HepG2 (cell line): ENCODE data around the gene NR2F1. TPM values are rescaled to one million over a fixed set of nuclear protein-coding genes. Genes with fewer than 3 reads are reported as not detected.
A peak's percentile ranks its signal among the peaks of the same experiment; 100 is the strongest.

Experiments used
- AGO1 ChIP-seq: fragments of 200-400 bp; formaldehyde crosslinking; IDR thresholded peaks from 2 replicates; pipeline ENCODE4 v1.6.1; 2017; ENCODE audit warnings: mild to moderate bottlenecking, low read depth, low read length, moderate library complexity; ENCODE audit not compliant: poor library complexity, severe bottlenecking
- GABPB1 ChIP-seq: IDR thresholded peaks from 2 replicates; pipeline ENCODE4 v1.6.1; 2016; ENCODE audit warnings: mild to moderate bottlenecking, missing genetic modification reagents, moderate library complexity, missing compliant biosample characterization
- GATAD2A ChIP-seq: IDR thresholded peaks from 2 replicates; pipeline ENCODE4 v1.6.1; 2016
- KAT7 ChIP-seq: IDR thresholded peaks from 2 replicates; pipeline ENCODE4 v1.6.1; 2018; ENCODE audit warnings: borderline replicate concordance, missing compliant biosample characterization
- MTF1 ChIP-seq: sonication (generic); formaldehyde crosslinking; IDR thresholded peaks from 2 replicates; pipeline ENCODE4 v1.5.0; 2020; ENCODE audit warnings: missing genetic modification reagents
- REL ChIP-seq: sonication (generic); formaldehyde crosslinking; conservative IDR thresholded peaks from 2 replicates; pipeline ENCODE4 v1.8.0; 2022; ENCODE audit warnings: mild to moderate bottlenecking, missing genetic modification reagents, moderate library complexity
- SMAD9 ChIP-seq: sonication (generic); formaldehyde crosslinking; IDR thresholded peaks from 2 replicates; pipeline ENCODE4 v1.5.1; 2020; ENCODE audit warnings: mild to moderate bottlenecking, missing genetic modification reagents
- SMC3 ChIP-seq: IDR thresholded peaks from 2 replicates; pipeline ENCODE4 v1.6.1; 2011; ENCODE audit warnings: low read length, improper control_type of control experiment
- TBP ChIP-seq: sonication (generic); formaldehyde crosslinking; IDR thresholded peaks from 2 replicates; pipeline ENCODE4 v1.5.0; 2020; ENCODE audit warnings: missing genetic modification reagents
- YEATS4 ChIP-seq: sonication (generic); formaldehyde crosslinking; IDR thresholded peaks from 2 replicates; pipeline ENCODE4 v1.4.0; 2020; ENCODE audit warnings: missing genetic modification reagents, borderline replicate concordance
- ZKSCAN5 ChIP-seq: sonication (generic); formaldehyde crosslinking; IDR thresholded peaks from 2 replicates; pipeline ENCODE4 v1.5.1; 2020; ENCODE audit warnings: mild to moderate bottlenecking, missing genetic modification reagents
- ZNF766 ChIP-seq: sonication (generic); formaldehyde crosslinking; IDR thresholded peaks from 2 replicates; pipeline ENCODE4 v1.5.0; 2020; ENCODE audit warnings: missing genetic modification reagents, borderline replicate concordance
- ZNF788 ChIP-seq: sonication (generic); formaldehyde crosslinking; IDR thresholded peaks from 2 replicates; pipeline ENCODE4 v1.5.0; 2020; ENCODE audit warnings: mild to moderate bottlenecking, missing genetic modification reagents, borderline replicate concordance
- ZNF792 ChIP-seq: IDR thresholded peaks from 2 replicates; pipeline ENCODE4 v1.6.1; 2016
- polyA plus RNA-seq, 8 experiments: library from polyadenylated mRNA; depleted of rRNA in 3 of 8; stranded (reverse) in 7 of 8; unstranded in 1 of 8; fragments of >200 nt; fragmentation: Illumina TruSeq in 4 of 8; extraction: Trizol in 4 of 8; gene quantifications; 2 replicates each; pipeline versions ENCODE4 v1.2.1 to v1.2.3, GENCODE V29; 2011 to 2016; ENCODE audit warnings: low read depth in 4 of 8, missing spikeins in 1 of 8, mixed read lengths in 1 of 8; ENCODE audit not compliant: insufficient read depth in 1 of 8
- total RNA-seq, 5 experiments: library from RNA; depleted of rRNA; stranded (reverse); fragments of >200 nt; fragmentation: Illumina TruSeq; extraction: Trizol; gene quantifications; 2 replicates each; pipeline ENCODE4 v1.2.3, GENCODE V29; 2016; ENCODE audit warnings: low read depth in 1 of 5
- TF ChIP-seq, protein P1 (sequence below), 2 experiments: IDR thresholded peaks; 2 replicates each; pipeline ENCODE4 v1.6.1; 2011 to 2012; ENCODE audit warnings: low read length in 2 of 2, borderline replicate concordance in 1 of 2, low read depth in 1 of 2, mild to moderate bottlenecking in 1 of 2, moderate library complexity in 1 of 2
- TF ChIP-seq, protein P2 (sequence below): sonication (generic); formaldehyde crosslinking; IDR thresholded peaks from 2 replicates; pipeline ENCODE4 v1.5.0; 2020; ENCODE audit warnings: mild to moderate bottlenecking, low read depth, missing genetic modification reagents, borderline replicate concordance
- TF ChIP-seq, protein P3 (sequence below): sonication (generic); formaldehyde crosslinking; IDR thresholded peaks from 2 replicates; pipeline ENCODE4 v1.5.1; 2020; ENCODE audit warnings: mild to moderate bottlenecking, moderate library complexity, missing genetic modification reagents
- TF ChIP-seq, protein P4 (sequence below): sonication (generic); formaldehyde crosslinking; IDR thresholded peaks from 2 replicates; pipeline ENCODE4 v1.8.1; 2023; ENCODE audit warnings: mild to moderate bottlenecking, missing genetic modification reagents

The NR2F1 gene
- total and polyA plus RNA-seq, 2 of the 13 experiments (the other 11 are each of a cell fraction or from before 2014, with no cell fraction given): 17.1 to 59.7 TPM

DNA sequence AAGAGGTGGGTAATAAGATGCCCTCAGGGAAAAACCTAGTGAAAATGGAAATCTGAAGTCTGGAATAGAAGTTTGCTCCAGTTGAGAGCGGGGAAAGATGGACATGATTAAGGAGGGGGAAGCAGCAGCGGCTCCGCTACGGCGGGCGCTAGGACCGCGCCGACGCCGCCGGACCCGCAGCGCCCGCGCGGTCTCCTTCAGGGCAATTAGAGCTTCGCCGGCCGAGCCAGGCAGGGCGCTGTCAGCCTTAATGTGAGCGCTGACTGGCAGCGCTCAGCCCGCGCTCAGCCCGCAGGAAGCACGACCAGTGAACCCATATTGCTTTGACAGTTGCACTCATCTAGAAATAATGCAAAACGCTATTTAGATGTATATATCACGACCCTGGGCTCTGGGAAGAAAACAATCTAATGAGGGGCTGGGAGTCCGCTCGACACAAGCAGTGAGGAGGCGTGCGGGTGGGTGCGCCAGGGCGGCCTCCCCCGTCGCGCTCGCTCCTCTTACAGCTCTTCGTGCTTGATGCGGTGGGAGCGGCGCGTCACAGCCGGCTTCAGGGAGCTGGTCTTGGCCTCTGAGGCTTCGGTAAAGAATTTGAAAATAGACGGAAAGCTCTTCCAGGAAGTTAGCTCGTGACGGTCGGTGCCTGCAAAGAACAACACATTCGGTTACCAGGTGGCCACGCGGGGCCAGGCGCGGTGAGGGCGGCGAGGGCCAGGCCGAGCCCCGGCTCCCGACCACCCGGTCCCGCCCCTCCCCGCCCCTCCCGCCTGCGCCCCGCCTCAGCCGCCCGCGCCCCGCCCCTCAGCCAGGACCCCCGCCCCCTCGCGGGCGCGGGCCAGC, 37.7 kb downstream of the NR2F1 start (continued):
- TF ChIP-seq KAT7 (CRISPR knock-in tag) (no peak), GATAD2A (peak; percentile 43; the same call in 1 of the 2 replicates), TBP (CRISPR knock-in tag) (no peak), YEATS4 (no peak), AGO1 (no peak), ZNF792 (no peak), ZNF788 (peak; percentile 75), MTF1 (CRISPR knock-in tag) (no peak), SMC3 (no peak), ZNF766 (CRISPR knock-in tag) (no peak), SMAD9 (CRISPR knock-in tag) (no peak), GABPB1 (peak; percentile 68; the same call in 1 of the 2 replicates), REL (no peak), ZKSCAN5 (no peak)
- TF ChIP-seq, protein P1, sequence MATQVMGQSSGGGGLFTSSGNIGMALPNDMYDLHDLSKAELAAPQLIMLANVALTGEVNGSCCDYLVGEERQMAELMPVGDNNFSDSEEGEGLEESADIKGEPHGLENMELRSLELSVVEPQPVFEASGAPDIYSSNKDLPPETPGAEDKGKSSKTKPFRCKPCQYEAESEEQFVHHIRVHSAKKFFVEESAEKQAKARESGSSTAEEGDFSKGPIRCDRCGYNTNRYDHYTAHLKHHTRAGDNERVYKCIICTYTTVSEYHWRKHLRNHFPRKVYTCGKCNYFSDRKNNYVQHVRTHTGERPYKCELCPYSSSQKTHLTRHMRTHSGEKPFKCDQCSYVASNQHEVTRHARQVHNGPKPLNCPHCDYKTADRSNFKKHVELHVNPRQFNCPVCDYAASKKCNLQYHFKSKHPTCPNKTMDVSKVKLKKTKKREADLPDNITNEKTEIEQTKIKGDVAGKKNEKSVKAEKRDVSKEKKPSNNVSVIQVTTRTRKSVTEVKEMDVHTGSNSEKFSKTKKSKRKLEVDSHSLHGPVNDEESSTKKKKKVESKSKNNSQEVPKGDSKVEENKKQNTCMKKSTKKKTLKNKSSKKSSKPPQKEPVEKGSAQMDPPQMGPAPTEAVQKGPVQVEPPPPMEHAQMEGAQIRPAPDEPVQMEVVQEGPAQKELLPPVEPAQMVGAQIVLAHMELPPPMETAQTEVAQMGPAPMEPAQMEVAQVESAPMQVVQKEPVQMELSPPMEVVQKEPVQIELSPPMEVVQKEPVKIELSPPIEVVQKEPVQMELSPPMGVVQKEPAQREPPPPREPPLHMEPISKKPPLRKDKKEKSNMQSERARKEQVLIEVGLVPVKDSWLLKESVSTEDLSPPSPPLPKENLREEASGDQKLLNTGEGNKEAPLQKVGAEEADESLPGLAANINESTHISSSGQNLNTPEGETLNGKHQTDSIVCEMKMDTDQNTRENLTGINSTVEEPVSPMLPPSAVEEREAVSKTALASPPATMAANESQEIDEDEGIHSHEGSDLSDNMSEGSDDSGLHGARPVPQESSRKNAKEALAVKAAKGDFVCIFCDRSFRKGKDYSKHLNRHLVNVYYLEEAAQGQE (IDR thresholded peaks at IDR 0.05; ENCODE audit: borderline replicate concordance in 1 of 2, low read depth in 1 of 2, low read length in 2 of 2): no peak; a peak in 1 of 4 replicates
- TF ChIP-seq, protein P2, sequence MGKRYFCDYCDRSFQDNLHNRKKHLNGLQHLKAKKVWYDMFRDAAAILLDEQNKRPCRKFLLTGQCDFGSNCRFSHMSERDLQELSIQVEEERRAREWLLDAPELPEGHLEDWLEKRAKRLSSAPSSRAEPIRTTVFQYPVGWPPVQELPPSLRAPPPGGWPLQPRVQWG (CRISPR knock-in tag): no peak
- TF ChIP-seq, protein P3, sequence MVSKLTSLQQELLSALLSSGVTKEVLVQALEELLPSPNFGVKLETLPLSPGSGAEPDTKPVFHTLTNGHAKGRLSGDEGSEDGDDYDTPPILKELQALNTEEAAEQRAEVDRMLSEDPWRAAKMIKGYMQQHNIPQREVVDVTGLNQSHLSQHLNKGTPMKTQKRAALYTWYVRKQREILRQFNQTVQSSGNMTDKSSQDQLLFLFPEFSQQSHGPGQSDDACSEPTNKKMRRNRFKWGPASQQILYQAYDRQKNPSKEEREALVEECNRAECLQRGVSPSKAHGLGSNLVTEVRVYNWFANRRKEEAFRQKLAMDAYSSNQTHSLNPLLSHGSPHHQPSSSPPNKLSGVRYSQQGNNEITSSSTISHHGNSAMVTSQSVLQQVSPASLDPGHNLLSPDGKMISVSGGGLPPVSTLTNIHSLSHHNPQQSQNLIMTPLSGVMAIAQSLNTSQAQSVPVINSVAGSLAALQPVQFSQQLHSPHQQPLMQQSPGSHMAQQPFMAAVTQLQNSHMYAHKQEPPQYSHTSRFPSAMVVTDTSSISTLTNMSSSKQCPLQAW: peak; percentile 67; the same call in 1 of the 2 replicates
- TF ChIP-seq, protein P4, sequence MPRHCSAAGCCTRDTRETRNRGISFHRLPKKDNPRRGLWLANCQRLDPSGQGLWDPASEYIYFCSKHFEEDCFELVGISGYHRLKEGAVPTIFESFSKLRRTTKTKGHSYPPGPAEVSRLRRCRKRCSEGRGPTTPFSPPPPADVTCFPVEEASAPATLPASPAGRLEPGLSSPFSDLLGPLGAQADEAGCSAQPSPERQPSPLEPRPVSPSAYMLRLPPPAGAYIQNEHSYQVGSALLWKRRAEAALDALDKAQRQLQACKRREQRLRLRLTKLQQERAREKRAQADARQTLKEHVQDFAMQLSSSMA (CRISPR knock-in tag): no peak
